Cardiac muscle cell (in vitro differentiated cells and primary cell): ENCODE data around the gene TMEM18. TPM values are rescaled to one million over a fixed set of nuclear protein-coding genes. Genes with fewer than 3 reads are reported as not detected.

Experiments
- DNase-seq, 2 donors: peaks; one replicate each; pipeline versions ENCODE4 v3.0.0 to v3.0.0-alpha.2; 2010 to 2017; ENCODE audit warnings: low read depth in 1 of 2, low spot score in 1 of 2
- H3K27ac ChIP-seq: fragments of 200-600 bp; sonication (generic); 2 replicates; pipeline ENCODE4 v1.5.1; 2016
- H3K27me3 ChIP-seq: fragments of 200-600 bp; sonication (generic); 2 replicates; pipeline ENCODE4 v1.6.0; 2016; ENCODE audit warnings: control low read depth
- H3K36me3 ChIP-seq: fragments of 200-600 bp; sonication (generic); 2 replicates; pipeline ENCODE4 v1.5.1; 2016; ENCODE audit warnings: control low read depth
- H3K4me1 ChIP-seq: fragments of 200-600 bp; sonication (generic); 2 replicates; pipeline ENCODE4 v1.8.1; 2017; ENCODE audit warnings: low read depth, mild to moderate bottlenecking, mixed run types
- H3K4me3 ChIP-seq: fragments of 200-600 bp; sonication (generic); 2 replicates; pipeline ENCODE4 v1.5.1; 2016; ENCODE audit warnings: mild to moderate bottlenecking
- H3K9me3 ChIP-seq: fragments of 200-600 bp; sonication (generic); 2 replicates; pipeline ENCODE4 v1.5.1; 2017; ENCODE audit warnings: low read depth, mild to moderate bottlenecking, control low read depth
- polyA plus RNA-seq: library from polyadenylated mRNA; unstranded; fragments of >200 nt; fragmentation: Nextera tagmentation; extraction: Ambion mirVana; gene quantifications from 2 replicates; pipeline ENCODE4 v1.2.1, GENCODE V29; 2016
- total RNA-seq: library from RNA; depleted of rRNA; stranded (reverse); fragments of >200 nt; gene quantifications from 2 replicates; pipeline ENCODE4 v1.2.3, GENCODE V29; 2016
- TF ChIP-seq, protein P1 (sequence below): IDR thresholded peaks from 2 replicates; pipeline ENCODE4 v1.5.1; 2012; ENCODE audit warnings: low read depth, mild to moderate bottlenecking, low read length

Gene TMEM18
- total and polyA plus RNA-seq, 2 experiments from 2014 or later, result 38.3 to 42.1 TPM

GRCh38 chr2:696999-697627 is 19.9 kb upstream of the TMEM18 start:
- Histone ChIP-seq H3K27me3 (no peaks in the 10 kb centered on the region), H3K4me1 (no peaks in the 10 kb centered on the region), H3K4me3 (no peak overlapping the region), H3K9me3 (no peaks in the 10 kb centered on the region), H3K36me3 (no peaks in the 10 kb centered on the region), H3K27ac (no peak overlapping the region)
- DNase-seq, result no peak
- TF ChIP-seq, protein P1, sequence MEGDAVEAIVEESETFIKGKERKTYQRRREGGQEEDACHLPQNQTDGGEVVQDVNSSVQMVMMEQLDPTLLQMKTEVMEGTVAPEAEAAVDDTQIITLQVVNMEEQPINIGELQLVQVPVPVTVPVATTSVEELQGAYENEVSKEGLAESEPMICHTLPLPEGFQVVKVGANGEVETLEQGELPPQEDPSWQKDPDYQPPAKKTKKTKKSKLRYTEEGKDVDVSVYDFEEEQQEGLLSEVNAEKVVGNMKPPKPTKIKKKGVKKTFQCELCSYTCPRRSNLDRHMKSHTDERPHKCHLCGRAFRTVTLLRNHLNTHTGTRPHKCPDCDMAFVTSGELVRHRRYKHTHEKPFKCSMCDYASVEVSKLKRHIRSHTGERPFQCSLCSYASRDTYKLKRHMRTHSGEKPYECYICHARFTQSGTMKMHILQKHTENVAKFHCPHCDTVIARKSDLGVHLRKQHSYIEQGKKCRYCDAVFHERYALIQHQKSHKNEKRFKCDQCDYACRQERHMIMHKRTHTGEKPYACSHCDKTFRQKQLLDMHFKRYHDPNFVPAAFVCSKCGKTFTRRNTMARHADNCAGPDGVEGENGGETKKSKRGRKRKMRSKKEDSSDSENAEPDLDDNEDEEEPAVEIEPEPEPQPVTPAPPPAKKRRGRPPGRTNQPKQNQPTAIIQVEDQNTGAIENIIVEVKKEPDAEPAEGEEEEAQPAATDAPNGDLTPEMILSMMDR, result no peak

DNA sequence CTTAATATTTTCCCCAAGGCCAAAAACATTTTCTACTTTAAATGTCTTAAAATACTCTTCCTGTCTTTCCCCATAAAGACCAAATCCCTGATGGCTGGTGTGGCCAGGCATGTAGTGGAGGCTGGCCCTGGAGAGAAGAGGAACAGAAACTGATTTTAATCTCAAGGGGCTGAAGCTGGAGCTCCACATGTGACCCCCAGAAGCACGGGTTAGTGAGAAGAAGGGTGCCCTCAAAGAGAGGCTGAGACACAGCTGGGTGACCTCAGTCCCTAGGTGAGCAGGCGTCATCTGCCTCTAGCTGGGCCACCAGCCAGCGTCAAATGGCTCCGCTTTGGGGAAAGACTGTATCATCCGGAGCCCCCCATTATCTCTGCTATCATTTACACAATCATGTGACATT is 19.3 kb upstream of the TMEM18 start:
- no peaks in the 10 kb centered on the region for H3K4me1 ChIP-seq
- H3K27me3 ChIP-seq, result no peaks in the 10 kb centered on the region
- H3K4me3 ChIP-seq, result no peak overlapping the region
- no peak overlapping the region for H3K27ac ChIP-seq
- H3K36me3 ChIP-seq, result no peaks in the 10 kb centered on the region
- H3K9me3 ChIP-seq, result no peaks in the 10 kb centered on the region
- DNase-seq, result no peak
- TF ChIP-seq, protein P1, result no peak

DNA sequence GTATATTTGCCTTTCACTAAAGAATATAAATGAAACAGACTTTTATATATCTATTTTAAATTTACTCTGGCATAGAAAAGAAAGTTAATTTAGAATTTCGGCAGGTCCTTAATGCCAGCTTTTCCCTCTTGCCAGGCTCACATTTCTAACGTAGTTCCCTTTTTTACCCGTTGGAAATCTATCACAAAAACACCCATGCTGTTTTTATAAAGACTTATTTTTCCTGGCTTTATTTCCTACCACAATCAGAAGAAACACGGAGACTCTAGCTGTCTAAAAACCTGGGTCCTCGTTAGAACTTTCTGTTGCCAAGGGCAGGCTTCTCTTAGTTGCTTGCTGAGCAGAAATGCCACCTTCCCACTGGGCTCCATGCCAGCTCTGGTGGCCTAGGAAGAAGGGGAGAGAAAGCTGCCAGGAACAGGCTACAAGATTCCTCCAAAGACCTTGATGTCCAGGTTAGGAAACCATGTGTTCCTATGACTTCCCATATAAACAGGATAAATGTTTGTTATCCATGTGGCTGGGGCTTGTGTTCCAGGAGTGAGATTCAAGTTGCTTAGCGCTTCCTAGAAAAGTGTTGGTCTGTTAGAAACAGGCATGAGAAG is 17.8 kb upstream of the TMEM18 start:
- H3K4me3 ChIP-seq, result no peak overlapping the region
- DNase-seq, result no peak
- no peak overlapping the region for H3K27ac ChIP-seq
- H3K36me3 ChIP-seq, result no peaks in the 10 kb centered on the region
- no peaks in the 10 kb centered on the region for H3K27me3 ChIP-seq
- TF ChIP-seq, protein P1, result no peak
- no peaks in the 10 kb centered on the region for H3K9me3 ChIP-seq
- no peaks in the 10 kb centered on the region for H3K4me1 ChIP-seq

GRCh38 chr2:694174-694573 is 17.0 kb upstream of the TMEM18 start:
- Histone ChIP-seq H3K4me1 (no peaks in the 10 kb centered on the region), H3K9me3 (no peaks in the 10 kb centered on the region), H3K27me3 (no peaks in the 10 kb centered on the region), H3K4me3 (no peak overlapping the region), H3K27ac (no peak overlapping the region), H3K36me3 (no peaks in the 10 kb centered on the region)
- no peak for DNase-seq
- TF ChIP-seq, protein P1, result no peak

DNA sequence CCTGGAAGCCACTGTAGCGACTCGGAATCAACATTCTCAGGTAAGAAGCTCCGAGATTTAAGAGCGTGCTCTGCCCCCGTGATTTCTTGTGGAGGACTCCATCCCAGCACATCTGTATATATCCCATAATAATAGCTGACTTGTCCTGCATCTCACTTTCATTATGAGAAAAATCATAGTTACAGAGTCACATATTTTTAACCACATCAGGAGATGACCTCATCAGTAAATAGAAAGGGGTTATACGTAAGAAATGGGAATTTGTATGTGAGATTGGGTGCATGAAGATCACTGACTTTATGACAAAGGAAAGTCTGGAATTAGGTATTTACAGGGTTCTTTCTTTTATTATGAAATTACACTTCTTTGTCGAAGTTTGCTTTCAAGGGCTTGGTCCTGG is 16.4 kb upstream of the TMEM18 start:
- no peak for DNase-seq
- Histone ChIP-seq H3K4me3 (no peak overlapping the region), H3K9me3 (no peaks in the 10 kb centered on the region), H3K27me3 (no peaks in the 10 kb centered on the region), H3K36me3 (no peaks in the 10 kb centered on the region), H3K27ac (no peak overlapping the region), H3K4me1 (no peaks in the 10 kb centered on the region)
- TF ChIP-seq, protein P1, result no peak
